OCI-LY3 (cell line): Measurements from ENCODE around the gene ADAP1.

ENCODE experiments used
- CTCF ChIP-seq: fragments of 200-600, 300-600 bp; sonication (generic); IDR thresholded peaks from 2 replicates; pipeline ENCODE4 v1.5.1; 2014; ENCODE audit warnings: antibody characterized with exemption, low read length, low read depth
- EZH2phosphoT487 ChIP-seq: fragments of 200-600 bp; shearing (Covaris generic); IDR thresholded peaks from 2 replicates; pipeline ENCODE4 v1.6.1; 2018; ENCODE audit warnings: antibody characterized with exemption, mixed run types, low read depth

GRCh38 chr7:924541-925231, 29.8 kb downstream of the ADAP1 start:
- no peak for TF ChIP-seq CTCF
- TF ChIP-seq EZH2phosphoT487, result no peak
